A172 (cell line): Measurements from ENCODE around the gene NOTCH2. TPM values are rescaled to one million over a fixed set of nuclear protein-coding genes. Genes with fewer than 3 reads are reported as not detected.
A peak's percentile ranks its signal among the peaks of the same experiment; 100 is the strongest.

Source experiments
- DNase-seq: peaks from one replicate; pipeline ENCODE4 v3.0.0-alpha.2; 2015; ENCODE audit warnings: low spot score
- total RNA-seq: library from RNA; depleted of rRNA; stranded (reverse); fragments of >200 nt; shearing (Covaris generic); gene quantifications from 2 replicates; pipeline ENCODE4 v1.2.3, GENCODE V29; 2014

The NOTCH2 gene
- total RNA-seq, 1 experiment from 2014 or later: 58.5 TPM

DNA sequence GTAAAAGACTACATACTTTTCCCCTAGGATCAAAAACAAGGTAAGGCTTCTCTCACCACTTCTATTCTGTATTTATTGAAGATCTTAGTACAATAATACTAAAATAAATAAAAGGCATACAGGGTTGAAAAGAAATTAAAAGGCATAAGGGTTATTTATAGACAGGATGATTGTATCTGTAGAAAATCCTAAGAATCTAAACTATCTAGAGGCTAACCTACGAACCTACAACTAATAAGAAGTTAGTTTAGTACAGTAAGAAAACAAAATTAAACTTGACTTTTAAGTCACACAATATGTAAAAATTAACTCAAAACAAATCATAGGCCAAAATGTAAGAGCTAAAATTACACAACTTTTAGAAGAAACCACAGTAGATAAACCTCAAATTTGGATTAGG lies 122.7 kb downstream of the NOTCH2 start:
- DNase-seq: peak; percentile 11

GRCh38 chr1:119943216-119943615 lies 126.2 kb downstream of the NOTCH2 start:
- no peak for DNase-seq

- DNase-seq: no peak
These were observed 128.1 kb downstream of the NOTCH2 start for GRCh38 chr1:119941392-119941791.

DNA sequence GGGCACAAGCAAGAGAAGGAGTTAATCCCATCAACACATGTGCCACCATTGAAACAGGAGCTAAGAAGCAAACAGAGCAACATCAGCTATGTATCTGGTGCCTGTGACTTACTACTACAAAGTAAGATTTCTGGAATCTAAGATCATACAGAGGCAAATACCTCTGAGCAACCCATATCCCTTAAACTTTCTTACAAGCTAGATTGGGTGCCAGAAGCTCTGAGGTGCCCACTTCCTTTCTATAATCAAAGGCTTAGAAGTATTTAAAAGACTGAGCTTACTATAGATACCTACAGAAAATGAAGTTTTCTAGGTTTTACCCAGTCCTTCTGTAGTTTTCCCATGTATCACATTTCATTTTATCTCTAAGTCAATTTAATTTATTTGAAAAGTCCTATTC lies 128.8 kb downstream of the NOTCH2 start:
- DNase-seq: no peak

DNA sequence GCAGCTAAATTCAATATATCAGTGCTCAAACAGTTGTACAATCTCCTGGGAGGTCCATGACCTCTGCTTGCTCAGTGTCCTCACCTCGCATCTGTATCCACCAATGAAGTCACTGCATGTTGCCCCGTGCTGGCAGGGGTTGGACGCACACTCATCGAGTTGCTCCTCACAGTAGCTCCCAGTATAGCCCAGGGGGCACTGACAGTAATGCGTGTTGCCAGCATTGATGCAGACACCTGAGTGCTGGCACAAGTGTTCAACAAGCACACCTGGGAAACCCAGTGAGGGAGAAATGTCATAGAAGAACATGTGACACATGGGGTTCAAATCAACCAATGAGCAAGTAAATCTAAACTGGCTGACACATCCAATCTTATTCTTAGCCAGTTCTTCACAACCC lies 132.3 kb downstream of the NOTCH2 start:
- no peak for DNase-seq

DNA sequence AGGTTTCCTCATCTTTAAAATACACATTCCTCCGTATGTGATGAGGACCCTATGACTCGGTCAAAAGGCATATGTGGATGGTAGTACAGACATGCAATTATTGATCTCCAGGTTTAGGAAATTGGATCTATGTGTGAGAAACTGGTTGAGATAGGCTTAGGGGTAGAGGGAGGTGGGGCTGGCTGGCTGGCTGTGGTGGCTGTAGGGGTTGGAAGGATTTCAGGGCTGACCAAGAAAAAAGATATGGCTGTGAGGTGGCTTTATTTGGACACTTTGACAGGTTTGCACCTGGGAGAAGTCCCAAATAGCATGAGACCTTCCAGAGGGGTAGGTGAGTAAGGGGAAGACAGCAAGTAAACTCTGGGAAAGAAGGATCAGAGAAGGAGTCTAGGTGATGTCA lies 133.5 kb downstream of the NOTCH2 start:
- no peak for DNase-seq

DNA sequence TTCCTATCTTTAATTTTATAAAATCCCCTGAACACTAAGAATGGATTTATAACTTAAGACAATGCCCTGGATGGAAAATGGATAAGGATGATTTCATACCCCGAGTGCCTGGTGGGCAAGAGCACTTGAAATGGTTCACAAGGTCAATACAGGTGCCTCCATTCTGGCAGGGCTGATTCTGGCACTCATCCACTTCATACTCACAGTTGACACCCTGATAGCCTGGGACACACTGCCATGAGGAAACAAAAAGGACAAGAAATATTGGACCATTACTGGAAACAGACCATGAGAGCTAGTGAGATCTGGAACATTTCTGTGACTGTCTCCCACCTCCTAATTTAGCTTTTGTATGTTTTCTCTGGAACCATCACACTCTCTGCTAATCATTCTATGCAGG lies 134.1 kb downstream of the NOTCH2 start:
- DNase-seq: no peak

DNA sequence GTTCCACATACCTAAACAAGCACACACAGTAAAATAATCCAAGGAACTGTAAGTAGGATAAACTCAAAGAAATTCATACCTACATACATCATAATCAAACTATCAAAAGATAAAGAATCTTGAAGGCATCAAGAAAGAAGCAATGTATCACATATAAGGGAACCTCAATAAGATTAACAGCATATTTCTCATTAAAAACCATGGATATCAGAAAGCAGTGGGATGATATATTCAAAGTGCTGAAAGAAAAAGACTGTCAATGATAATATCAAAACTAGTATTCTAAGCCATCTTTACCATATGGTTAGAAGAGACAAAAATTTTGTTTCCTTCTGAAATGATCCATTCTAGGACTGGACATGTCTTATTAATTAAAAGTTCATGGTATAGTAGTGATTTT lies 136.1 kb downstream of the NOTCH2 start:
- no peak for DNase-seq

- no peak for DNase-seq
These were observed 139.7 kb downstream of the NOTCH2 start for GRCh38 chr1:119929643-119930315.

- DNase-seq: no peak
These were observed 142.9 kb downstream of the NOTCH2 start for GRCh38 chr1:119926553-119926952.

DNA sequence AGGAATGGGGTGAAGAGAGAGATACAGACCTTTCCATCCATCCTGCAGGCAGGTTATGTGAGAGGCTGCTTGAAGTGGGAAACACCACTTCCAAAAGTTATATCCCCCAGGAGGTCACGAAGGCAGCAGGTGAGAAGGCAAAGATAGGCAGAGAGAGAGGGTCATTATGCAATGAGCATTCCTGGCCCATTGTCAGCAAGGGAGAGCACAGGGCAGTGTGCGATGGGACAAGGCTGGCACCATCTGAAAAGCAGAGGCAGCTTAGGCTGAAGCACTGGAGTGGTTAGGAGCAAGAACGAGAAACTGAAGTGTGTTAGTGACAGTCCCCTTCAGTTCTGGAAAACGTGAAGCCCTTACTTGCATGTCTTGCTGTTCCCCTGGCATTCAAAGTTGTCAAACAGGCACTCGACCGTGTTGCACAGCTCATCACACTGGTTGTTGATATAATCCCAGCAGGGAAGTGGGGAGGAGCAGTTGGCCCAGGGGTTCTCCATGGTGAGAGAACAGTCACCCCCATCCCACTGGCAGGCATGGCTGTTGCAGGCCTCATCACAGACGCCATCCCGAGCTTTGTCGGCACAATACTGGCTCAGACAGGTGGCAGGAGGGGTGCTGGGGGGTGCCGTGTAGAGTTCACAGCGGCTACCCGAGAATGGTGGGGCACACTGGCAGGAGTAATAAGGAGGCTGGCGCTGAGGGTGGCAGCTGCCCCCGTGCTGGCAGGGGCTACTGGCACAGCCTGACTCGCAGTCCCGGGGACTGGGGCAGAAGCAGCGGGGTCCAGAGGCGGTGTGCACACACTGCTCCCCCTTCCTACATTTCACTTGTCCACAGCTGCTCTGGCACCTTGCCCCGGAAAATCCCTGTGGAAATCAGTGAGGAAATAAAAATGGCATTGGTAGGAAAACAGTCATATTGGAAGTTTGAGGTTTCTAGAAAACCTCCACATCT lies 144.2 kb downstream of the NOTCH2 start:
- no peak for DNase-seq

- no peak for DNase-seq
These were observed 149.1 kb downstream of the NOTCH2 start for GRCh38 chr1:119920104-119920968.

DNA sequence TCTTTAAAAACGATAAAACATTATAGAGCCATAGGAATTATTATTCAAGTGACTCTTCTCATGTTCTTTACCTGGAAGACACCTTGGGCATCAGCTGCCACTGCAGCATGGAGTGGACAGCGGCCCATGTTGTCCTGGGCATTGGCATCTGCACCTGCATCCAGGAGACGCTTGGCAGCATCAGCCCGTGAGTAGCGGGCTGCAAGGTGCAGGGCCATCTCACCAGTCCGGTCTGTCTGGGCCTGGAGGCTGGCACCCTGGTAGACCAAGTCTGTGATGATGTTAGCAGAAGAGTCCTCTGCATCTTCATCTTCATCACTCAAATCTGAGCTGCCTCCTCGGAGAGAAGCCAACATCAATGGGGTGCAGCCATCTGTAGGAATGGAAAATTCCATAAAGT lies 150.2 kb downstream of the NOTCH2 start:
- no peak for DNase-seq

GRCh38 chr1:119918301-119918700 lies 151.2 kb downstream of the NOTCH2 start:
- DNase-seq: no peak

- DNase-seq: no peak
These were observed 152.0 kb downstream of the NOTCH2 start for GRCh38 chr1:119917304-119918055.

DNA sequence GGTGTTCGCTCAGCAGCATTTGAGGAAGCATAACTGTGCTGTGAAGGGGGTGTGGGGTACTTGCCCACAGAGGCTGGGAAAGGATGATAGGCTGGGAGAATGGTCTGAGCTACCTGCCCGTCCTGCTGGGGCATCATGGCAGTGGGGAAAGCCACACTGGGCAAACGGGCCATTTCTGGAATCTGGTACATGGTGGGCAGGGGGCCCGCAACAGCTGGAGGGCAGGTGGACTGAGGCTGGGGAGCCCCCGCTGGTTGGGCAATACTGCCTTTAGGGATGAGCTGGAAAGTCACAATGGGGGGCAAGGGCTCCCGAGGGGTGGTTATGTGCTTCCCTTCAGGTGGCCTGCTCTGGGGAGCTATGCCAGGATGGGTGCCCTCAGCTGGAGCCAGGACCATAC lies 153.9 kb downstream of the NOTCH2 start:
- DNase-seq: no peak

GRCh38 chr1:119914071-119914470 lies 155.4 kb downstream of the NOTCH2 start:
- no peak for DNase-seq

- DNase-seq: no peak
These were observed 156.5 kb downstream of the NOTCH2 start for GRCh38 chr1:119912963-119913362.

DNA sequence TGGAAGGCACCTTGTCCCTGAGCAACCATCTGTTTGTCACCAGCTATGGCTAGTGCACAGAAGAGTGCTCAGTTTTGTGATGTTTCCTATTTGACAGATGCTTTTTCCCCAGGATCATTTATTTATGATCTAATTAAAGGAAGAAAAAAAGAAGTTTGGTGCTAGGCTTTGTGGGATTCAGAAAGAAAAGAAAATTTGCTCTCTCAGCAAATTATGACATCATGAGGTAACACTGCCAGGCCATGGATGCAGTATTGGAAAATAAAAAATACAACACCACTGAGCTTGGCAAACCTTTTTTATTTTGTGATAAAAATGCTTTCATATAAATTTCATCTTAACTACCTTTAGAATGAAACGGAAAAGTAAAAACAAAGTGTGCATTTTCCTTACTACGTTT lies 157.7 kb downstream of the NOTCH2 start:
- no peak for DNase-seq

- DNase-seq: no peak
These were observed 158.8 kb downstream of the NOTCH2 start for GRCh38 chr1:119910618-119911017.

DNA sequence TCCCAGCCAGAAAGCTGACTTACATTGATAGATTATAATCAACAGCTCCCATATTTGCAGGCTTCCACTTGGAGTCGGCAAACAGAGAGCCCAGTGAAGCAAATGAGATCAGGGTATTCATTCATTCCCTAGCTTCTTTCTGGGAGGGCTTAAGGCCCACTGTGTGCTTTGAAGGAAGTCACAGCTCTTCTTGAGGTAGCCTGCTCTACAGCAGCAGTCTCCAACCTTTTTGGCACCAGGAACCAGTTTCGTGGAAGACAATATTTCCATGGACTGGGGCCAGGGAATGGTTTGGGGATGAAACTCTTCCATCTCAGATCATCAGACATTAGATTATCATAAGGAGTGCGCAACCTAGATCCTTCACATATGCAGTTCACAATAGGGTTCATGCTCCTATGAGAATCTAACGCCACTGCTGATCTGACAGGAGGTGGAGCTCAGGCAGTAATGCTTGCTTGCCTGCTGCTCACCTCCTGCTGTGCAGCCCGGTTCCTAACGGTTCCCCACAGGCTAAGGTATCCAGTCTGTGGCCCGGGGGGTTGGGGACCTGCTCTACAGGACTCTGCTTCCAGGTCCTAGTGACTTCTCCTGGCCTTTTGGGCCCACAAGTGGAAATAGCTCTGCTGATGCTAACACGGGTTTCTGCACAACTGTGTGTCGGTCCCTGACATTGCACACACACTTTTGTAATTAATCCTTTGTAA lies 159.4 kb downstream of the NOTCH2 start:
- no peak for DNase-seq
